ENCODE data around the gene KRTAP9-1. TPM values are rescaled to one million over a fixed set of nuclear protein-coding genes. Genes with fewer than 3 reads are reported as not detected.

KRTAP9-1 gene
- total and polyA plus RNA-seq, 2 donors (not counting 3 experiments of a cell fraction or from before 2014, with no cell fraction given): not detected

- DNase-seq (ENCODE audit: low read depth, low spot score): no peak
- intact Hi-C loops (cut with micrococcal nuclease): no loop called here
- CTCF ChIA-PET: no interaction called here
Observed at GRCh38 chr17:41185001-41185400, 4.7 kb upstream of the KRTAP9-1 start.

GRCh38 chr17:41186872-41187271 is 2.8 kb upstream of the KRTAP9-1 start:
- no peak overlapping the region for H3K4me2 ChIP-seq (ENCODE audit: insufficient read depth, low read length)
- H3K4me3 ChIP-seq (replicated peaks in 1 of 3; ENCODE audit: insufficient read depth in 1 of 3, low read depth in 1 of 3, low read length in 3 of 3): no peak overlapping the region
- intact Hi-C loops (cut with micrococcal nuclease): no loop called here
- no peaks in the 10 kb centered on the region for H4K20me1 ChIP-seq (replicated peaks; ENCODE audit: control insufficient read depth, extremely low read depth, insufficient read depth, low read length)
- dilution Hi-C loops (cut with MboI; ENCODE audit: extremely low pct_ligation_motif_present, low sequenced_read_pairs): no loop called here
- H3K27ac ChIP-seq (ENCODE audit: insufficient read depth, low read depth, low read length): no peak overlapping the region
- TF ChIP-seq MAX (IDR thresholded peaks at IDR 0.05; ENCODE audit: insufficient read depth, insufficient read length): no peak
- TF ChIP-seq CTCF (IDR thresholded peaks at IDR 0.05; ENCODE audit: extremely low read depth in 1 of 2, insufficient read depth in 1 of 2, low read depth in 1 of 2, low read length in 2 of 2): no peak
- TF ChIP-seq POLR2A (IDR thresholded peaks at IDR 0.05; ENCODE audit: low read depth, low read length): no peak
- TF ChIP-seq POLR2AphosphoS5 (IDR thresholded peaks at IDR 0.05; ENCODE audit: insufficient read depth, low read depth, low read length): no peak
- TF ChIP-seq GATA2 (IDR thresholded peaks at IDR 0.05; ENCODE audit: insufficient read depth, insufficient read length, low read depth, low read length): no peak
- TF ChIP-seq EZH2 (IDR thresholded peaks at IDR 0.05; ENCODE audit: borderline replicate concordance, low read depth, low read length, severe bottlenecking): no peak
- TF ChIP-seq FOS (IDR thresholded peaks at IDR 0.05; ENCODE audit: borderline replicate concordance, insufficient read depth, low read length): no peak
- no peak for TF ChIP-seq JUN (IDR thresholded peaks at IDR 0.05; ENCODE audit: borderline replicate concordance, insufficient read depth, insufficient read length, low read depth)
- no peaks in the 10 kb centered on the region for H3K27me3 ChIP-seq (ENCODE audit: control insufficient read depth in 2 of 2, insufficient read depth in 2 of 2, low read length in 2 of 2)
- DNase-seq (ENCODE audit: low read depth, low spot score): no peak
- ChIA-PET CTCF (no interaction called here), POLR2A (no interaction called here)
- H3K36me3 ChIP-seq (ENCODE audit: control insufficient read depth in 2 of 2, extremely low read depth in 1 of 2, insufficient read depth in 2 of 2, low read length in 2 of 2): no peaks in the 10 kb centered on the region
- H2AFZ ChIP-seq (ENCODE audit: low read depth, low read length): no peak overlapping the region
- BruUV-seq (replicated peaks): no TSS peak
- no peaks in the 10 kb centered on the region for H3K79me2 ChIP-seq (ENCODE audit: control insufficient read depth, insufficient read depth, low read length)
- no peaks in the 10 kb centered on the region for H3K9me1 ChIP-seq (replicated peaks; ENCODE audit: control insufficient read depth, extremely low read depth, insufficient read depth, low read length)
- no peaks in the 10 kb centered on the region for H3K4me1 ChIP-seq (ENCODE audit: control insufficient read depth, extremely low read depth, insufficient read depth, low read length)
- no peaks in the 10 kb centered on the region for H3K9me3 ChIP-seq (replicated peaks; ENCODE audit: control insufficient read depth, insufficient read depth, low read length)
- FAIRE-seq: no peak
- H3K9ac ChIP-seq (replicated peaks; ENCODE audit: extremely low read depth, insufficient read depth, low read length): no peak overlapping the region

More at GRCh38 chr17:41185001-41185400, 4.7 kb upstream of the KRTAP9-1 start:
- FAIRE-seq: no peak
- BruUV-seq (replicated peaks): no TSS peak
- Histone ChIP-seq H2AFZ (ENCODE audit: low read depth, low read length) (no peak overlapping the region), H3K9ac (replicated peaks; ENCODE audit: extremely low read depth, insufficient read depth, low read length) (no peak overlapping the region), H4K20me1 (replicated peaks; ENCODE audit: control insufficient read depth, extremely low read depth, insufficient read depth, low read length) (no peaks in the 10 kb centered on the region), H3K27ac (ENCODE audit: insufficient read depth, low read depth, low read length) (no peak overlapping the region), H3K4me2 (ENCODE audit: insufficient read depth, low read length) (no peak overlapping the region), H3K36me3 (ENCODE audit: control insufficient read depth in 2 of 2, extremely low read depth in 1 of 2, insufficient read depth in 2 of 2, low read length in 2 of 2) (no peaks in the 10 kb centered on the region), H3K79me2 (ENCODE audit: control insufficient read depth, insufficient read depth, low read length) (no peaks in the 10 kb centered on the region), H3K4me3 (replicated peaks in 1 of 3; ENCODE audit: insufficient read depth in 1 of 3, low read depth in 1 of 3, low read length in 3 of 3) (no peak overlapping the region), H3K4me1 (ENCODE audit: control insufficient read depth, extremely low read depth, insufficient read depth, low read length) (no peaks in the 10 kb centered on the region), H3K9me3 (replicated peaks; ENCODE audit: control insufficient read depth, insufficient read depth, low read length) (no peaks in the 10 kb centered on the region), H3K27me3 (ENCODE audit: control insufficient read depth in 2 of 2, insufficient read depth in 2 of 2, low read length in 2 of 2) (no peaks in the 10 kb centered on the region), H3K9me1 (replicated peaks; ENCODE audit: control insufficient read depth, extremely low read depth, insufficient read depth, low read length) (no peaks in the 10 kb centered on the region)
- no peak for TF ChIP-seq EZH2 (IDR thresholded peaks at IDR 0.05; ENCODE audit: borderline replicate concordance, low read depth, low read length, severe bottlenecking)
- dilution Hi-C loops (cut with MboI; ENCODE audit: extremely low pct_ligation_motif_present, low sequenced_read_pairs): no loop called here
- POLR2A ChIA-PET: no interaction called here

Data from endothelial cell of umbilical vein (primary cell).